ENCODE measurements around the gene NEK10.

GRCh38 chr3:27114684-27115083 is 254.5 kb downstream of the NEK10 start:
- TF ChIP-seq, protein P1, sequence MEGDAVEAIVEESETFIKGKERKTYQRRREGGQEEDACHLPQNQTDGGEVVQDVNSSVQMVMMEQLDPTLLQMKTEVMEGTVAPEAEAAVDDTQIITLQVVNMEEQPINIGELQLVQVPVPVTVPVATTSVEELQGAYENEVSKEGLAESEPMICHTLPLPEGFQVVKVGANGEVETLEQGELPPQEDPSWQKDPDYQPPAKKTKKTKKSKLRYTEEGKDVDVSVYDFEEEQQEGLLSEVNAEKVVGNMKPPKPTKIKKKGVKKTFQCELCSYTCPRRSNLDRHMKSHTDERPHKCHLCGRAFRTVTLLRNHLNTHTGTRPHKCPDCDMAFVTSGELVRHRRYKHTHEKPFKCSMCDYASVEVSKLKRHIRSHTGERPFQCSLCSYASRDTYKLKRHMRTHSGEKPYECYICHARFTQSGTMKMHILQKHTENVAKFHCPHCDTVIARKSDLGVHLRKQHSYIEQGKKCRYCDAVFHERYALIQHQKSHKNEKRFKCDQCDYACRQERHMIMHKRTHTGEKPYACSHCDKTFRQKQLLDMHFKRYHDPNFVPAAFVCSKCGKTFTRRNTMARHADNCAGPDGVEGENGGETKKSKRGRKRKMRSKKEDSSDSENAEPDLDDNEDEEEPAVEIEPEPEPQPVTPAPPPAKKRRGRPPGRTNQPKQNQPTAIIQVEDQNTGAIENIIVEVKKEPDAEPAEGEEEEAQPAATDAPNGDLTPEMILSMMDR (IDR thresholded peaks at IDR 0.05; ENCODE audit: low read length) = no peak
- TF ChIP-seq EZH2phosphoT487 (IDR thresholded peaks at IDR 0.05; ENCODE audit: low read length) = no peak

Data from MM.1S (cell line).